ENCODE measurements around the gene TBL1XR1.
"Not testable (repeated sequence)": the region's sequence is repeated elsewhere in the genome, so short reads cannot be mapped to it uniquely, and the experiment has no call there.

Gene TBL1XR1

GRCh38 chr3:177026505-177027277, 170.6 kb downstream of the TBL1XR1 start:
- DNase-seq (ENCODE audit: low spot score): no peak

- peak; percentile 12 for DNase-seq (ENCODE audit: low spot score)
Observed at GRCh38 chr3:177015881-177016280, 181.4 kb downstream of the TBL1XR1 start.

- no peak for DNase-seq (ENCODE audit: low spot score)
Observed at GRCh38 chr3:177013681-177014280, 183.5 kb downstream of the TBL1XR1 start.

GRCh38 chr3:177005718-177006405, 191.4 kb downstream of the TBL1XR1 start:
- no peak for DNase-seq (ENCODE audit: low spot score)

- not testable (repeated sequence) for DNase-seq (ENCODE audit: low spot score)
Observed at GRCh38 chr3:177000159-177000558, 197.1 kb downstream of the TBL1XR1 start.

GRCh38 chr3:176995946-176996345, 201.3 kb downstream of the TBL1XR1 start:
- DNase-seq (ENCODE audit: low spot score): no peak

- DNase-seq (ENCODE audit: low spot score): no peak
Observed at GRCh38 chr3:176994891-176995781, 202.1 kb downstream of the TBL1XR1 start.

GRCh38 chr3:176994393-176994792, 202.9 kb downstream of the TBL1XR1 start:
- no peak for DNase-seq (ENCODE audit: low spot score)

- no peak for DNase-seq (ENCODE audit: low spot score)
Observed at GRCh38 chr3:176992978-176993377, 204.3 kb downstream of the TBL1XR1 start.

GRCh38 chr3:176992565-176992964, 204.7 kb downstream of the TBL1XR1 start:
- DNase-seq (ENCODE audit: low spot score): no peak

GRCh38 chr3:176988795-176989194, 208.5 kb downstream of the TBL1XR1 start:
- DNase-seq (ENCODE audit: low spot score): no peak

GRCh38 chr3:176987901-176988650, 209.2 kb downstream of the TBL1XR1 start:
- DNase-seq (ENCODE audit: low spot score): no peak

GRCh38 chr3:176978441-176978840, 218.8 kb downstream of the TBL1XR1 start:
- no peak for DNase-seq (ENCODE audit: low spot score)

GRCh38 chr3:176977331-176977730, 220.0 kb downstream of the TBL1XR1 start:
- no peak for DNase-seq (ENCODE audit: low spot score)

- no peak for DNase-seq (ENCODE audit: low spot score)
Observed at GRCh38 chr3:176976586-176976985, 220.7 kb downstream of the TBL1XR1 start.

- DNase-seq (ENCODE audit: low spot score): no peak
Observed at GRCh38 chr3:176974279-176974678, 223.0 kb downstream of the TBL1XR1 start.

GRCh38 chr3:176971613-176972174, 225.6 kb downstream of the TBL1XR1 start:
- DNase-seq (ENCODE audit: low spot score): no peak

- DNase-seq (ENCODE audit: low spot score): no peak
Observed at GRCh38 chr3:176970770-176971169, 226.5 kb downstream of the TBL1XR1 start.

- no peak for DNase-seq (ENCODE audit: low spot score)
Observed at GRCh38 chr3:176969506-176969905, 227.8 kb downstream of the TBL1XR1 start.
